LoVo (cell line): ENCODE measurements around the gene TMED9.
"Not testable (repeated sequence)": the region's sequence is repeated elsewhere in the genome, so short reads cannot be mapped to it uniquely, and the experiment has no call there.

Experiments used
- DNase-seq: peaks from one replicate; pipeline ENCODE4 v3.0.0-alpha.2; 2016; ENCODE audit warnings: low spot score

TMED9 gene

GRCh38 chr5:177592010-177592834 is at the start of gene TMED9:
Gene TMED9, plus strand, starts transcription at chr5:177592203. Its CDS starts 12 bp downstream, at chr5:177592215.
- peak; percentile 93 for DNase-seq

- DNase-seq = no peak
These were observed 49.1 kb upstream of the TMED9 start for GRCh38 chr5:177542816-177543465.

GRCh38 chr5:177545487-177546257 is 46.3 kb upstream of the TMED9 start:
- no peak for DNase-seq

DNA sequence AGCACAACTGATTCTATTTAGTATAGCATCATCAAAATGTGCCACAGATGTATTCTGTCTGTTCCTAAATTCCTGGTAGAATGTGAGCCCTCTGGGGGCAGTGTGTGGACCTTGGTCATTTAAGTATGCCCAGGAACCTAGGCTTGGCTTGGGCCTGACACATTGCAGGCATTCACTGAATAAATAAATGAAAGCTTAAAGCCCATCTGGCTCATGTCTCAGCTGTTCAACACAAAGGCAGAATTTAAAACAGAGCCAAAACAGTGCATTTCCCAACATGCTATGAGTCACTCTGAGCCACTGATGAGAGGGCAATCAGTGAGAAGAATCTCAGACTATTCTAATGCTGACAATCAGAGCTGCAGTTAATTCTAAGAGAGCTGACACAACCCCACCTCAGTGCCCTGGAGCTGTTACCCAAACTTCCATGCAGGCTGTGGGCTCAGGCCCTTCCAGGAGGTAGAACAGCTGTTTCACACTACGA is 45.7 kb upstream of the TMED9 start:
- DNase-seq = no peak

DNA sequence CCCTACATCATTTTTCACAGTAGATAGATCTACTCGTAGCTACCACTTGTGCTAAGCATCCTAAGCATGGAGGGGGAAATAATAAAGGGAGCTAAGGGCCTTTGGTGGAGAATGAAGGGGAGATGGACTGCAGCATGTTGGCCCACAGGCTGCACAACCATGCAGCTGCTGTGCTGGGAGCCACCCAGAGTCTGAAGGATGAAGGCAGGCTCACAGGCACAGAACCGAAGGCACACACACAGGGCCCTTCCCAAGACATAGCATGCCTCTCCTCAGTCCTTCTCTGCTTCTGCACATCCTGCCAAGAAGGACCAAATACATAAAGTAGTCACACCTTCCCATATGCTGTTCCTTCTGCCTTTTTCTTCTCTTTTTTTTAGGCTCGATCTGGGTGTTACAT is 44.3 kb upstream of the TMED9 start:
- DNase-seq = no peak

GRCh38 chr5:177548495-177548894 is 43.5 kb upstream of the TMED9 start:
- DNase-seq = no peak

DNA sequence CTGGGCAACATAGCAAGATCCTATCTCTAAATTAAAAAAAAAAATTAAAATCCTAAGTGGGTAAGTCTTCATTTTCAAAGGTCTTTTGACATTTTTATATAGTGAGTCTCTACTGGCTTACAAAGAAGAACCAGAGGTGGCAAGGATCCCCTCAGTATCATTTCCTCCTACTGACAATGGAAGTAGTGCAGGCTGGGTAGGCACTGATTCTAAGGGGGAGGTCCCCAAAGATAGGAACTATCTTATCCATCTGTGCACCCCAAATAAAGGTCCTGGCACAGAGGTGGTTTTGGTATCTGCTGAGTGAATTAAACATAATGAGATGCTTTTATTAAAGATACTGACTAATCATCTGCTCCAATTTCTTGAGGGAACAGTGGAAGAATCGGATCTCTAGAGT is 41.9 kb upstream of the TMED9 start:
- no peak for DNase-seq

GRCh38 chr5:177552839-177553455 is 39.1 kb upstream of the TMED9 start:
- DNase-seq = no peak

DNA sequence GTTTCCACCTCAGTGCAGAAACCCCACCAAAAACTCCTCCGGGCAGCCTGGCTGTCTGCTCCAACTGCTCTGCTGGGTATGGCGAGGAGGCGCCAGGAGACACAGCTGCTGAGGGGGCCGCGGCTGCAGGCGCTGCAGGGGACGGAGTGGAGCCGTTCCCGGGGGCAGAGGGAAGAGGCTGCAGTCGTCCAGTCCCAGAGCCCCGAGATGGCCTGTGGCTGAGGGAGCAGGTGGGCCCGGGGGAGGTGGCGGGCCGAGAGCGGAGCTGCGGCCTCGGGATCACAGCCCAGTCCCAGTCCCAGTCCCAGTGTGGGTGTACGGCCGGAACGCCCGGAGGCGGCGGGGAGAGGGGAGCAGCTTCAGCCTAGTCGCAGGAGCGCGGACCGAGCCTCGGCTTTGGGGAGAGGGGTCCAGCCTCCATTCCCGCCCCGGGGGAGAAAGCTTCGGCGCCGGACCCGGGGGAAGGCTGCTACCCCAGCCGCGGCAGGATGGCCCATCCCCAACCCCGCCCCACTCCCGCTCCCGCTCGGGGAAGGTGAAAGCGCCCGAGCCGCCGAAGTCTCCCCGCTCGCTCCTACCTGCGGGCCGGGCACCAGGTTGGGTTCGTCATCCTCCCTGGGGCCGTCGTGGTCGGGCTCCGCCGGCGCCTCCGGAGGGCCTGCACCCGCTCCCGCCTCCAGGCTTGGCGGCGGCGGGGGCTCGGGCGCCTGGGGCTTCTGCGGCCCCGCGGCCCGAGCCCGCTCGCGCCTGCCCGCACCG is 38.2 kb upstream of the TMED9 start:
- no peak for DNase-seq

GRCh38 chr5:177554474-177555111 is 37.4 kb upstream of the TMED9 start, which contains the start of gene FAM193B:
Gene FAM193B, minus strand, starts transcription at chr5:177554563. Its CDS starts 105 bp downstream, at chr5:177554458.
- peak; percentile 95 for DNase-seq

- no peak for DNase-seq
These were observed 36.8 kb upstream of the TMED9 start for GRCh38 chr5:177555228-177555627.

GRCh38 chr5:177555665-177556064 is 36.3 kb upstream of the TMED9 start:
- no peak for DNase-seq

DNA sequence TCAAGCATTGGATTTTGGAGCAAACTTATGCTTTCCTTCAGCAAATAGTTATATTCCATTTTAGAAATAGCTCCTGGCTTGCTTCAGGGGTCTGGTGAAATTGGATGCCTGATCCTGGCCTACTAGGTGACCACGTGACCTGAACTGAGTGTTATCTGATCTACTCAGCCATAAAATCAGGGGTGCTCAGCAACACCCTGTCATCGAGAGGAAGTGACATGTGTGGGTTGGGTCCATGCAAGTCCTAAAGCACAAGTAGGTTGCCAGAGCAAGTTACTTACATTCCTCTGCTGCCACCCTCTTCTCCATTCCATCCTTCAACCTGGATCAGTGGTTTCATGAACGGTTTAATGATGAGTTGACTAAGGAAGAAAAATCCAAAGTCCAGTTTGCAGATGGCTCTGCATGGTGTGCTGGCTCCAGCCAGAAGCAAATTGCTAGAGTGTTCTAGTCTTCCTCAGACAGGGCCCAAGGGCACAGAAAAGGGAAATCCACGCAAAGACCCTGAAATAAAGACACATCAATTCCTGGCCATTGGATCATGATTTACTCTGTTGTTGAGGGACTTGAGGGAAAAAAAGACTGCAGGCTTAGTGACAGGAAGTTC is 34.9 kb upstream of the TMED9 start:
- DNase-seq = peak; percentile 39

DNA sequence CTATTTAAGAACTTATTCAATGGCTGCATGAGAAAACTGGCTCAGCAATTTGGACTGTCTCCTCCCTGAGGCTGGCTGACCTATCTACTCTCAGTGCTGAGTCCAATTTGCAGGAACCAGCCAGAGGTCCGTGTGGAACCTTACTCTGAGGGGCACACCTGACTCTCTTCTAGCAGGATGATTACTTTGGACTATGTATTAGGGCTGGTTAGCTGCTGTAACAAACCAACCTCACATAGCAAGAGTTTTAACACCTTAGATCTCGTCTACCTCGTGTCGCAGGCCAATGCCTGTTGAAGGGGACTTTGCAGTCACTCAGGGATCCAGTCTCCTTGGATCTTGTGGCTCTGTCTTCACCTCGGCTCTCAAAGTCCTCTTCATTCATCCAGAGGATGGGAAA is 34.2 kb upstream of the TMED9 start:
- no peak for DNase-seq

DNA sequence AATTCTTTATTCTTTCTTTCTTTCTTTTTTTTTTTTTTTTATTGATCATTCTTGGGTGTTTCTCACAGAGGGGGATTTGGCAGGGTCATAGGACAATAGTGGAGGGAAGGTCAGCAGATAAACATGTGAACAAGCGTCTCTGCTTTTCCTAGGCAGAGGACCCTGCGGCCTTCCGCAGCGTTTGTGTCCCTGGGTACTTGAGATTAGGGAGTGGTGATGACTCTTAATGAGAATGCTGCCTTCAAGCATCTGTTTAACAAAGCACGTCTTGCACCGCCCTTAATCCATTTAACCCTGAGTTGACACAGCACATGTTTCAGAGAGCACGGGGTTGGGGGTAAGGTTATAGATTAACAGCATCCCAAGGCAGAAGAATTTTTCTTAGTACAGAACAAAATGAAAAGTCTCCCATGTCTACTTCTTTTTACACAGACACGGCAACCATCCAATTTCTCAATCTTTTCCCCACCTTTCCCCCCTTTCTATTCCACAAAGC is 32.5 kb upstream of the TMED9 start:
- not testable (repeated sequence) for DNase-seq

- DNase-seq = no peak
These were observed 27.0 kb upstream of the TMED9 start for GRCh38 chr5:177565046-177565445.

- DNase-seq = no peak
These were observed 23.7 kb upstream of the TMED9 start for GRCh38 chr5:177568326-177568725.

- DNase-seq = no peak
These were observed 22.1 kb upstream of the TMED9 start for GRCh38 chr5:177569894-177570293.

DNA sequence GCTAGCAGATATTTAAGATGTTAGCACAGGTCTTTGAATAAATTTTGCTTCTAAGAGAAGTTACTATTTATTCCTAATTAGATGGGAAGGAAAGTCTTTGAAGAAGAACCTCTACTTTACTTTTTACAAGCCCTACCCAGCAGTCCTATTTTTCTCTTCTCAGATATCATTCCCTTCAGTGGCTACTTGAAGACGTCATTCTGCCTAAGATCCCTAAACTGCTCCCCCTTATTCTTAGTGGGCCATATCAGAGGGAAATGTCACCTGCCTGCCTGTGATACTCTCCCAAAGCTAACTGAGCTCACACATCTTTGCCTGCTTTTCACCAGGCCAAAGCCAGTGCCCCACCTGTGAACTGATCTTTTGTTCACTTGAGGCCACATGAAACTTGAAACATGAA is 16.5 kb upstream of the TMED9 start:
- DNase-seq = no peak

GRCh38 chr5:177576169-177576568 is 15.8 kb upstream of the TMED9 start:
- DNase-seq = no peak
